Caco-2 (cell line): ENCODE measurements around the gene PARP4. TPM values are rescaled to one million over a fixed set of nuclear protein-coding genes. Genes with fewer than 3 reads are reported as not detected.
"Not testable (repeated sequence)": the region's sequence is repeated elsewhere in the genome, so short reads cannot be mapped to it uniquely, and the experiment has no call there.

Experiments used
- BruUV-seq: library from RNA; stranded (reverse); fragments of 400-500 nt; replicated peaks from 2 replicates; lab custom pipeline; 2021; lab: Mats Ljungman, UMichigan
- CTCF ChIA-PET: fragments of 300-600 bp; sonication (Branson Sonifier 250); formaldehyde crosslinking; loops from one replicate; lab custom pipeline; 2022; ENCODE audit warnings: antibody characterized with exemption; lab: Charles Lee
- POLR2A ChIA-PET: fragments of 300-600 bp; sonication (Branson Sonifier 250); formaldehyde crosslinking; loops from one replicate; lab custom pipeline; 2022; ENCODE audit warnings: antibody characterized with exemption; lab: Charles Lee
- DNase-seq, 2 experiments: peaks; one replicate each; pipeline versions ENCODE4 v3.0.0 to v3.0.0-alpha.2; 2020 to 2022
- H3K27me3 ChIP-seq: replicated peaks from 2 replicates; pipeline ENCODE4 v1.6.0; 2011; ENCODE audit warnings: low read length; ENCODE audit not compliant: control insufficient read depth, insufficient read depth
- H3K36me3 ChIP-seq: 2 replicates; pipeline ENCODE4 v1.5.1; 2011; ENCODE audit warnings: low read length; ENCODE audit not compliant: control insufficient read depth, insufficient read depth
- H3K4me1 ChIP-seq: fragments of 250-450 bp; sonication (Bioruptor Pico); 2 replicates; pipeline ENCODE4 v1.5.1; 2020; ENCODE audit warnings: mild to moderate bottlenecking
- H3K4me3 ChIP-seq: 2 replicates; pipeline ENCODE4 v1.5.1; 2011; ENCODE audit warnings: low read depth, mild to moderate bottlenecking, control low read depth, low read length
- H3K9me3 ChIP-seq: fragments of 250-450 bp; sonication (Bioruptor Pico); 2 replicates; pipeline ENCODE4 v1.5.1; 2020; ENCODE audit warnings: mild to moderate bottlenecking, moderate library complexity
- H3K27ac Mint-ChIP-seq: one replicate; pipeline ENCODE4 v1.8.0; 2022; ENCODE audit warnings: mixed read lengths; ENCODE audit not compliant: unreplicated experiment
- H3K27me3 Mint-ChIP-seq: one replicate; pipeline ENCODE4 v1.8.0; 2022; ENCODE audit warnings: mixed read lengths; ENCODE audit not compliant: insufficient read depth, unreplicated experiment
- H3K36me3 Mint-ChIP-seq: one replicate; pipeline ENCODE4 v1.8.0; 2022; ENCODE audit warnings: mild to moderate bottlenecking, mixed read lengths; ENCODE audit not compliant: insufficient read depth, unreplicated experiment
- H3K4me1 Mint-ChIP-seq: one replicate; pipeline ENCODE4 v1.8.0; 2022; ENCODE audit warnings: low read depth, mixed read lengths; ENCODE audit not compliant: unreplicated experiment
- H3K4me3 Mint-ChIP-seq: one replicate; pipeline ENCODE4 v1.8.0; 2022; ENCODE audit warnings: mild to moderate bottlenecking, moderate library complexity, mixed read lengths; ENCODE audit not compliant: unreplicated experiment
- H3K9me3 Mint-ChIP-seq: one replicate; pipeline ENCODE4 v1.8.0; 2022; ENCODE audit warnings: mixed read lengths; ENCODE audit not compliant: unreplicated experiment
- CTCF ChIP-seq, 2 experiments: fragments of 200-600 bp in 1 of 2; IDR thresholded peaks; 1 replicate in 1 of 2; 2 replicates in 1 of 2; pipeline versions ENCODE4 v1.5.1 to v1.8.0; 2011 to 2022; ENCODE audit warnings: antibody characterized with exemption in 1 of 2, control low read depth in 1 of 2, inconsistent platforms in 1 of 2, low read depth in 1 of 2, low read length in 1 of 2, mild to moderate bottlenecking in 1 of 2, moderate library complexity in 1 of 2; ENCODE audit not compliant: insufficient read depth in 1 of 2, severe bottlenecking in 1 of 2, unreplicated experiment in 1 of 2
- intact Hi-C: fragments of 100-400 bp; cut with micrococcal nuclease; formaldehyde crosslinking; loops from one replicate; pipeline ENCODE4 v1.10.0; 2022; ENCODE audit not compliant: unreplicated experiment
- total RNA-seq: library from RNA; stranded (reverse); gene quantifications from 2 replicates; pipeline ENCODE4 v1.2.3, GENCODE V29; 2022

Gene PARP4
- total RNA-seq, 1 experiment from 2014 or later = 29.7 TPM

GRCh38 chr13:24511019-24511815 lies 1.4 kb downstream of the PARP4 start:
- peak overlapping the region; percentile 79 for H3K4me3 Mint-ChIP-seq
- peaks cover 4% of the 10 kb centered on the region; the same call in 1 of the 2 replicates for H3K4me1 ChIP-seq
- H3K4me1 Mint-ChIP-seq = peaks cover 19% of the 10 kb centered on the region
- H3K27me3 ChIP-seq = no peaks in the 10 kb centered on the region
- CTCF ChIA-PET = no interaction called here
- H3K27ac Mint-ChIP-seq = peak overlapping the region; percentile 85
- H3K36me3 ChIP-seq = no peaks in the 10 kb centered on the region; the same call in 1 of the 2 replicates
- no TSS peak for BruUV-seq
- no peak for TF ChIP-seq CTCF (IDR thresholded peaks at IDR 0.05; ENCODE audit: insufficient read depth in 1 of 2, low read depth in 1 of 2, low read length in 1 of 2, severe bottlenecking in 1 of 2, unreplicated experiment in 1 of 2)
- H3K27me3 Mint-ChIP-seq = peaks cover 3% of the 10 kb centered on the region
- POLR2A ChIA-PET = no interaction called here
- H3K36me3 Mint-ChIP-seq = peaks cover 14% of the 10 kb centered on the region
- no peaks in the 10 kb centered on the region for H3K9me3 Mint-ChIP-seq
- peak overlapping the region; percentile 60 for H3K4me3 ChIP-seq
- no peaks in the 10 kb centered on the region for H3K9me3 ChIP-seq
- intact Hi-C loops = no loop called here
- peak in 1 of 2 experiments; percentile 32 for DNase-seq

- CTCF ChIA-PET = no interaction called here
Measured at GRCh38 chr13:24506698-24507335, 5.8 kb downstream of the PARP4 start.

GRCh38 chr13:24506283-24506682 lies 6.3 kb downstream of the PARP4 start:
- peaks cover 13% of the 10 kb centered on the region for H3K4me1 ChIP-seq
- not testable (repeated sequence) for H3K9me3 ChIP-seq
- peaks cover 11% of the 10 kb centered on the region for H3K36me3 Mint-ChIP-seq

More at GRCh38 chr13:24506698-24507335, 5.8 kb downstream of the PARP4 start:
- no peak overlapping the region for H3K4me3 ChIP-seq
- TF ChIP-seq CTCF (IDR thresholded peaks at IDR 0.05; ENCODE audit: insufficient read depth in 1 of 2, low read depth in 1 of 2, low read length in 1 of 2, severe bottlenecking in 1 of 2, unreplicated experiment in 1 of 2) = no peak
- no peak overlapping the region for H3K27ac Mint-ChIP-seq
- intact Hi-C loops = no loop called here
- no peaks in the 10 kb centered on the region for H3K27me3 Mint-ChIP-seq
- H3K9me3 Mint-ChIP-seq = no peaks in the 10 kb centered on the region
- POLR2A ChIA-PET = no interaction called here
- peaks cover 13% of the 10 kb centered on the region for H3K4me1 ChIP-seq
- no peak overlapping the region for H3K4me3 Mint-ChIP-seq
- no peaks in the 10 kb centered on the region; the same call in 1 of the 2 replicates for H3K36me3 ChIP-seq
- BruUV-seq = no TSS peak
- peaks cover 15% of the 10 kb centered on the region for H3K4me1 Mint-ChIP-seq
- DNase-seq = no peak
- no peaks in the 10 kb centered on the region for H3K9me3 ChIP-seq
- no peaks in the 10 kb centered on the region for H3K27me3 ChIP-seq
- peaks cover 14% of the 10 kb centered on the region for H3K36me3 Mint-ChIP-seq

More at GRCh38 chr13:24506283-24506682, 6.3 kb downstream of the PARP4 start:
- H3K4me3 ChIP-seq, H3K27me3 ChIP-seq, H3K27ac Mint-ChIP-seq, H3K4me3 Mint-ChIP-seq, H3K36me3 ChIP-seq, intact Hi-C loops, H3K27me3 Mint-ChIP-seq, BruUV-seq, DNase-seq, CTCF ChIA-PET, POLR2A ChIA-PET, H3K9me3 Mint-ChIP-seq: not testable (repeated sequence)
- H3K4me1 Mint-ChIP-seq = peaks cover 11% of the 10 kb centered on the region
